ENCODE measurements around the gene SARNP. TPM values are rescaled to one million over a fixed set of nuclear protein-coding genes. Genes with fewer than 3 reads are reported as not detected.

Gene SARNP
- total RNA-seq, 1 donor = 53.6 TPM

GRCh38 chr12:55742719-55743405 is 74.7 kb downstream of the SARNP start, which contains the start of gene GDF11:
Gene GDF11 (plus strand): TSS chr12:55743122. CDS start chr12:55743317, 195 bp downstream.
- Histone ChIP-seq H3K4me3 (ENCODE audit: insufficient read depth, low read length) (peak within 1 kb of the TSS; percentile 82), H3K27ac (ENCODE audit: low read depth, low read length) (no peak within 1 kb of the TSS), H2AFZ (ENCODE audit: low read length) (peak within 1 kb of the TSS; percentile 88), H3K79me2 (ENCODE audit: insufficient read depth, low read length) (no peaks in the 10 kb centered on the region), H3K9me3 (ENCODE audit: low read depth, low read length) (no peaks in the 10 kb centered on the region), H3K36me3 (ENCODE audit: insufficient read depth, low read length) (no peaks in the 10 kb centered on the region), H4K20me1 (ENCODE audit: insufficient read depth, low read length) (peaks cover 6% of the 10 kb centered on the region), H3K4me2 (ENCODE audit: insufficient read depth, low read length) (peak within 1 kb of the TSS; percentile 93), H3K27me3 (ENCODE audit: insufficient read depth, low read length) (no peaks in the 10 kb centered on the region), H3K4me1 (ENCODE audit: insufficient read depth, low read length) (peaks cover 25% of the 10 kb centered on the region)
- DNase-seq (ENCODE audit: insufficient read length, low spot score, missing footprints) = peak; percentile 99
- TF ChIP-seq, protein P1, sequence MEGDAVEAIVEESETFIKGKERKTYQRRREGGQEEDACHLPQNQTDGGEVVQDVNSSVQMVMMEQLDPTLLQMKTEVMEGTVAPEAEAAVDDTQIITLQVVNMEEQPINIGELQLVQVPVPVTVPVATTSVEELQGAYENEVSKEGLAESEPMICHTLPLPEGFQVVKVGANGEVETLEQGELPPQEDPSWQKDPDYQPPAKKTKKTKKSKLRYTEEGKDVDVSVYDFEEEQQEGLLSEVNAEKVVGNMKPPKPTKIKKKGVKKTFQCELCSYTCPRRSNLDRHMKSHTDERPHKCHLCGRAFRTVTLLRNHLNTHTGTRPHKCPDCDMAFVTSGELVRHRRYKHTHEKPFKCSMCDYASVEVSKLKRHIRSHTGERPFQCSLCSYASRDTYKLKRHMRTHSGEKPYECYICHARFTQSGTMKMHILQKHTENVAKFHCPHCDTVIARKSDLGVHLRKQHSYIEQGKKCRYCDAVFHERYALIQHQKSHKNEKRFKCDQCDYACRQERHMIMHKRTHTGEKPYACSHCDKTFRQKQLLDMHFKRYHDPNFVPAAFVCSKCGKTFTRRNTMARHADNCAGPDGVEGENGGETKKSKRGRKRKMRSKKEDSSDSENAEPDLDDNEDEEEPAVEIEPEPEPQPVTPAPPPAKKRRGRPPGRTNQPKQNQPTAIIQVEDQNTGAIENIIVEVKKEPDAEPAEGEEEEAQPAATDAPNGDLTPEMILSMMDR (IDR thresholded peaks at IDR 0.05; ENCODE audit: extremely low read depth, low read depth, low read length) = no peak

DNA sequence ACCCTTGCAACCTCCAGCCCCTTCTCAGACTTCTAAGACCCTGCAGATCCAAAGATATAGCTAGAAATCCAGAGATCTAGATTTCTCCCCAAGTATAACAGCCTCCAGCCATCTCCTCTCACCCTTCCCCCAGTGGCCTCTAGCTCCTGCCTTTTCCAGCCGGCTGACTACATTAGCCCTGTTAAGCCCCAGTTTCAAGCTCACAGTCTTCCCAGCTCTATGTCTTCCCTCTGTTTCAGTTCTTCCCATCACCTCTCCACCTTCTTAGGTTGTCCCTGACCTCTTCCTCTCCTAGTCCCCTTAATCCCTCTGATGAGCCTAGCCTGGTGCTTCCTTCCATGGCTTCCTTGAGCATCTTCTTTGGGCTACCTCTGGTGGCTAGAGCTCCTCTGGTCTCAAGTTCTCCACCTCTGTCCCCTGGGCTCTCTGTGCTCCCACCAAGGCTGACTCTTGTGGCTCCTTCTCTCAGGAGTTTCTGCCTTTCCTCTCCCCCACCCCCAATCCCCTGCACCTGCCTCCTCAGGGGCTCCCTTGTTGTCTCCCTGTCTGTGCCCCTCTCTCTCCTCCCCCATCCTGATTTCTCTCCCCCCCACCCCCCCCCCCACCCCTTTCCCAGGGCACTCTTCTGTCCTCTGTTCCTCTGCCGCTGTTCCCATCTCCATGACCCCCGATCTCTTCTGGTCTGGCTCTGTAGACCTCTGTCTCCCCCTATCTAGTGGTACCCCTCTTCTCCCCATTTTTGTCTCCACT is 75.4 kb downstream of the SARNP start:
- Histone ChIP-seq H3K27ac (ENCODE audit: low read depth, low read length) (no peak overlapping the region), H3K4me2 (ENCODE audit: insufficient read depth, low read length) (peak overlapping the region; percentile 90), H3K9me3 (ENCODE audit: low read depth, low read length) (no peaks in the 10 kb centered on the region), H3K79me2 (ENCODE audit: insufficient read depth, low read length) (no peaks in the 10 kb centered on the region), H3K4me1 (ENCODE audit: insufficient read depth, low read length) (peaks cover 31% of the 10 kb centered on the region), H3K27me3 (ENCODE audit: insufficient read depth, low read length) (no peaks in the 10 kb centered on the region), H2AFZ (ENCODE audit: low read length) (peak overlapping the region; percentile 88), H3K36me3 (ENCODE audit: insufficient read depth, low read length) (no peaks in the 10 kb centered on the region), H4K20me1 (ENCODE audit: insufficient read depth, low read length) (peaks cover 6% of the 10 kb centered on the region), H3K4me3 (ENCODE audit: insufficient read depth, low read length) (peak overlapping the region; percentile 66)
- DNase-seq (ENCODE audit: insufficient read length, low spot score, missing footprints) = no peak
- TF ChIP-seq, protein P1 (IDR thresholded peaks at IDR 0.05; ENCODE audit: extremely low read depth, low read depth, low read length) = no peak

- Histone ChIP-seq H3K36me3 (ENCODE audit: insufficient read depth, low read length) (no peaks in the 10 kb centered on the region), H3K4me2 (ENCODE audit: insufficient read depth, low read length) (peak overlapping the region; percentile 96), H3K9me3 (ENCODE audit: low read depth, low read length) (no peaks in the 10 kb centered on the region), H4K20me1 (ENCODE audit: insufficient read depth, low read length) (no peaks in the 10 kb centered on the region), H3K4me3 (ENCODE audit: insufficient read depth, low read length) (peak overlapping the region; percentile 81), H3K27ac (ENCODE audit: low read depth, low read length) (no peak overlapping the region), H3K27me3 (ENCODE audit: insufficient read depth, low read length) (no peaks in the 10 kb centered on the region), H3K4me1 (ENCODE audit: insufficient read depth, low read length) (peaks cover 18% of the 10 kb centered on the region), H2AFZ (ENCODE audit: low read length) (no peak overlapping the region), H3K79me2 (ENCODE audit: insufficient read depth, low read length) (no peaks in the 10 kb centered on the region)
- TF ChIP-seq, protein P1 (IDR thresholded peaks at IDR 0.05; ENCODE audit: extremely low read depth, low read depth, low read length) = no peak
- DNase-seq (ENCODE audit: insufficient read length, low spot score, missing footprints) = no peak
Observed at GRCh38 chr12:55739025-55739378, 78.5 kb downstream of the SARNP start.
